HG03432 (cell line): ENCODE data around the gene GRIK2.
"Not testable (repeated sequence)": the region's sequence is repeated elsewhere in the genome, so short reads cannot be mapped to it uniquely, and the experiment has no call there.

Experiments used
- ATAC-seq: cut with Tn5 transposase; IDR thresholded peaks from one replicate; pipeline ENCODE4 v1.9.1; 2021; ENCODE audit warnings: mild to moderate bottlenecking, moderate library complexity; ENCODE audit not compliant: unreplicated experiment

GRIK2 gene

DNA sequence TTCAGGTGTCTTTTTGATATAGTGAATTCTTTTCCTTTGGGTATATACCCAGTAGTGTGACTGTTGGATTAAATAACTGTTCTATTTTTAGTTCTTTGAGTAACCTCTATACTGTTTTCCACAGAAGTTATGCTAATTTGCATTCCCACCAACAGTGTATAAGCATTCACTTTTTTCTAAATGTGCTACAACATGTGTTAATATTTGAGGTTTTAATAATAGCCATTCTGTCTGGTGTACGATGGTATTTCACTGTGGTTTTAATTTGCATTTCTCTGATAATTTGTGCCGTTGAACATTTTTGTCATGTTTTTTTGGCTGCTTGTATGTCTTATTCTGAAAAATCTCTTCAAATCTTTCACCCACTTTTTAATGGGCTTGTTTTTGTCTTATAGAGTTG is 563.5 kb downstream of the GRIK2 start:
- ATAC-seq = no peak

DNA sequence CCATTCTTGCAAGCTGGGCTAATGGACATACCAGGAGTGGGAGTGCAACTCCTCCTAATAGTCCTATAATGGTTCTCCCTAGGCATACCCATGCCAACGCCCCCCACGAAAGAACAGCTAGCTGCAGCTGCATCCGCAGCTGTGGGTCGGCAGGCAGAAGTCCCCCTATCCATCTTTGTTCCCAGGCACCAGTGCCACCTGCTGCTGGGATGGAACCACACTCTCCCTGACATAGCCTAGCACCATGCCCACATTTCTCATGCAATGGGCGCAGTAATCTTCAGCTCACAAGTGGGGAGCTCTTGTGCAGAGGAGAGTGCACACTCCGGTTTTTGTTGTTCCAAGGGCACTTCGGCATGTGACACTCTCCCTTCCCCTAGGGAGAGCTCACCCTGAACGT is 567.8 kb downstream of the GRIK2 start:
- ATAC-seq = no peak

DNA sequence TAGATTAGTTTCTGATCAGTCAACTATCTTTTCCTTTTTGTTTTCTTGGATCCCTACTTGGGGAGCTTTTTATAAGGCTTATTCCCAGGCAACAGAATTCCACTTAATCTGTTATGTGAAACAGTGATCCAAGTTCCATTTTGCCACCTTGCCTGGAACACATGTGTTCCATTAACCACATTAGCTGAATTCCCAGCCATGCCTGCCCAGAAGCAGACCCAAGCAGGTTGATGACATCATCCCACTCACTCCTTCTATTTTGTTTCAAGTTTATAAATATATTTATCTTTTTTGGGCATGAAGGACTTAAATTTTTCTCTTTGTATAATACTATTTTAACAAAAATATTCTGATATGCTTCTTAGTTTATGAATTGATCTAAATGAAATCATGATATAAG is 587.4 kb downstream of the GRIK2 start:
- no peak for ATAC-seq

DNA sequence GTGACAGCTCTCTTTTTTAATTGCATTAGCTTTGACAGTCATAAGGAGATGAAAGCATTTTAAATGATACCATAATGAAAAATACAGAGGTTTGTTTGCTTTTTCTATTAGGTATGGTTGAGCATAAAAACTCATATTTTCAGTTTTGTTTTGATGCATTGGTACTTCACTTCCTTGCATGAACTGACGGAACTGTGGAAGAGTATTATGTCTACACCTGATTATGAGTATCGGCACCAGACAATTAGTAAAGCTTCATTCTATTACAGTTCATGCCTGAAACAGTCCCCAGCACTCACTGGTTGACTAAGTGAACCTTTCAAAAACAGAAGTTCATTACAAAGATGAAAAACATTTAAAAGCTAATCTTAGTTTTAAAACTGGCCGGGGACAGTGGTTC is 593.0 kb downstream of the GRIK2 start:
- peak; percentile 63 for ATAC-seq

DNA sequence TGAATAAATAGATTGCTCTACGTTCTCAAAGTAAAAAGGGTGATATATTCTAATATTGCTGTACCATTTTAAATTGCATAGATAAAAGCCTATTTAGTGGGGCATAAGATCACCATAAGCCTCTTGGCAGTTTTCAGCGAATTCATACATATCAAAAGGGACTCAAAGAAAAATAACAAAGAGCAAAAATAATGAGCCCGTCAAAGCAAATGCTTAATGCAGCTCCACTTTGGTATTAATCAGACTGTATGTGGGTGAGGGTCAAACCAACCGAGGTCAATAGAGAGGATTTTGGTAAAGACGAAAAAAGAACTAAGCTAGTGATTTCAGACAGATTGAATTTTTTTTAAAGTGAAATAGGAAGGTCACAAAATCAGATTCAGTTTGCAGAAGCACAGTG is 598.8 kb downstream of the GRIK2 start:
- ATAC-seq = no peak

DNA sequence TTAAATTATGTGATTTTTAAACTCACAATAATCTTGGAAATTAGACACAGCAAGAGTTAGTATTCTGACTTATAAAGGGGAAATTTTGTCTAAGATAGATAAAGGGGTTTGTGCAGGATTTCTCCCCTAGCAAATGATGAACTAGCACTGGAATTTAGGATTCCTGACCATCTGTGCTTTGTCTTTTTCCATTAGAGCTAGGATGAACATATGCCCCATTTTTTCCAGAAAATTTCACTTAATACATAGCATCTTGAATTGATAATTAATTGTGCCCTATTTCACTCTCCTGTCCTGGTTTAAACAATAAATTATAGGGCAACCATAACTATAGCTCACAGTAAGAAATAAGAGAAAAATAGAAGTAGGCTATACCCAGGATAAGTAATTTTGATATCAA is 601.0 kb downstream of the GRIK2 start:
- no peak for ATAC-seq

DNA sequence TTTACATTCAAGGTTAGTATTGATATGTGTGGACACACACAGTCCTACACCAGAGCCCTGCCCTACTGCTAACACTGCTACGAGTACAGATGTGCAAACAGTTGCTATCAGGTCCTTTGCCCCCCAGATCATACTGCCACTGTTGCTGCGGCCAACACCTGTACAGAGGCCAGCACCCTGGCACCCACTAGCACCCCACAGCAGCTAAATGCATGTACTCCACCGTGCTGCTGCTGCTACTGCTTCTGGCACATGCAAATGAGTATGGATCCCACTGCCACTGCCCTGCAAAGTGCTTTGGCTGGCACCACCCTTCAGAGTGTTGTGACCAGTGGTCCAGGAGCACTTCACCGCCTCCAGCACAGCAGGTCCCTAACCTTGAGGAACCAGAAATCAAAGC is 621.9 kb downstream of the GRIK2 start:
- ATAC-seq = no peak

DNA sequence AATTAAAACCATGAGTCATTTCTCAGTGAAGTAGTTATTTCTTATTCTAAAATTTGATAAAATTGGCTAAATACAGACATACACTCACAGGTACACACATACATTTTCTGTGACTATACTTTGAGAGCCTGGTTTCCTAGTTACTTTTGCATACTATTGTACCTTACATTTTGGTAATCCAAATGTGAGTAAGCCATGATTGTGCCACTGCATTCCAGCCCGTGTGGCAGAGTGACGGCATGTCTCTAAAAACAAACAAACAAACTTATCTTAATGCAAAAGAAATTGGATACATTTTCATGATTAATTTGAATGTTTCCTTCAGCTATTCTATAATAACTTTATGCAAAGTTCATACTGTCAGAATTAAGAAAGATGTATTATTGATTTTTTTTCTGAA is 628.8 kb downstream of the GRIK2 start:
- ATAC-seq = no peak

DNA sequence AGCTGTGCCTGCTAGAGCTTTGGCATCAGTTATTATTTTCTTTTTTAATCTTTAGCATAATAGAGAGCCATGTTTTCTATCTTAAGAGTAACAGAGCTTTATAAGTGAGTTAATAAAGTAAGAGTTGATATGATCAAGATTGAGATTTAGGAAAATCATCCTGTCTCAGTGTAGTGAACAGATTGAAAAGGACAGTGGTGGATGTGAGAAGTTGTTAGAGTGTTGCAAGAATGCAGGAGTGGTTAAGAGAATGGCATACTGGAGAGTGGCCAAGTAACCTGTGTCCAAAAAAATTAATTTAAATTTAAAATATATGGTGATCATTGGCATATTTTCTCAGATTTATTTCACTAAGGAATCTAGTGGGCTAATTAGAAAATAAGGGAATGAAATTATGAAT is 629.3 kb downstream of the GRIK2 start:
- ATAC-seq = no peak

DNA sequence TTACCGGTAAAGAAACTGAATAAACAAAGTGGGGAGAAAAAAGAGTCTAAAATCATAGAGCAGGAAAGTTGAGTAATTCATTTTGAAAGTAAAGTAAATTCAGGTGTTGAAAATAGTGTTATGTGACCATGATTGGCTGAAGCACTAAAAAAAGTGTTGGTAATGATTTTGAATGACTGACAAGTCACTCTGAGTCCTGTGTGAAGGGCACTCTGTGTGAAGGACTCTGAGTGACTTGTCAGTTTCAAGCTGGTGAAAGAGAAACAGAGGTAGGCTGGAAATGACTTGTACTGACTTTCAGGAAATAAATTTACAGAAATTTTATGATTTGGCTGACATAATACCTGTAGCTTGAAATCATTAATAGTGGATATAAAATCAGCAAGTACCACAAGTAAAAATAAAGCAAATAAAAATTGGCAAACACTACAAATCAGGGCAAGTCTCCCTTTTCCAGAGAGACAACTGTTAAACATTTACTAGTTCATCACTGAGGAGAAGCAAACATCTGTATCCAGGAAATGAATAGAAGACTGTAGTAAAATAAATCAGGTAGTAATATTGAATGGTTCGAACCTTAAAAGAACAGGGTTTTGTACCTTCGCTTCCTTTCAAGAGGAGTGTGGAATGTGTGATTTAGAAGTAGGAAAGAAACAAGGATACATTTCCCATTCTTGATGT is 630.6 kb downstream of the GRIK2 start:
- ATAC-seq = no peak

DNA sequence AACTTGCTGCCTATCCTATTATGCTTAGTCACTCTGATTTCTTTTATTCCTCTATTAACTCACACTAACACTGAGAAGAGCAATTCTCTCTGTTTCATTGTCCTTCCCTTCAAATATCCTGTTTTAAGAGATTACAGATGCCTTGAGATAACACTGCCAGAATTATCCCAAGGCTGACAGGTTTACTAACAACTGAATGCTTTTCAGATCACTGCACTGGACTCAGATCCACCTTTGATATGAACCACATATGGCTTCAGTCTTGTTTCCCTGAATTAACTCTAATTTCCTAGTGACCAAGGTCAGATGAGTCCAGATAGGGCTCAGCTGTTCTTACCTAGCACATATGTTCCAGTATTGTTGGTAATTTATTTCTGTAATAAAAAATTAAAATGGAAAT is 633.1 kb downstream of the GRIK2 start:
- no peak for ATAC-seq

DNA sequence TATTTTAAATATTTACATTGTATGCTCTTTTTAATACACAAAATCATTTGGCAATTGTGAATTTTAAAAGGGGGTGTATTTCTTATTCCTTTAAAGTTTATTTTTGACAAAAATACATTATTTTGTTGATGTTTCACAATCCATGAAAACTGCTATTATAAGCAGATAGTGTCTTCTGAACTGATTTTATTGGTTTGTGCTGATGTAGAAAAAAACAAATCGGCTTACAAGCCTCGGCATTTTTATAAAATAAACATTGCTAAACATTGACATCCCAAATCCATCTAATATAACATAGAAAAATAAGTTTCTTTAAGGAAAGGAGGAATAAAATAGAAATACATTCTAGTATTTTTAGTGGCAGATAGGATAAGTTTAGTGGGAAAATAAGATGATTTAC is 634.7 kb downstream of the GRIK2 start:
- ATAC-seq = no peak

DNA sequence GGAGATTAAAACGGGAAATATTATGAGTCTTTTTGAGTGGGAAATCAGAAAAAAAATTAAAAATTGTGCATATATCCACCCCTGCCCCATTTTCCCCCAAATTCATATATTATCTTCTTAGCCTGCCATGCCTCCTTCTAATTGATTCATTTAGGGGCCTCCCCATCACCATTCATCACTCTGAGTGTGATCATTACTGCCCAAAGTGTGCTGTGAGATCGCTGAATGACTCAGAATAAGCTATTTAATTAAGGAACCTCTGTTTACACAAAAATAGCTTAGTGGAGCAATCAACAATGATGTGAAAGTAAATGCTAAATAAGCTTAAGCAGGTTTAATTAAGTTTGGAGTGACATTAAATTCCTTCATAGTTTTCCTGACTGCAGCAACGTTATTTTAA is 645.5 kb downstream of the GRIK2 start:
- ATAC-seq = no peak

DNA sequence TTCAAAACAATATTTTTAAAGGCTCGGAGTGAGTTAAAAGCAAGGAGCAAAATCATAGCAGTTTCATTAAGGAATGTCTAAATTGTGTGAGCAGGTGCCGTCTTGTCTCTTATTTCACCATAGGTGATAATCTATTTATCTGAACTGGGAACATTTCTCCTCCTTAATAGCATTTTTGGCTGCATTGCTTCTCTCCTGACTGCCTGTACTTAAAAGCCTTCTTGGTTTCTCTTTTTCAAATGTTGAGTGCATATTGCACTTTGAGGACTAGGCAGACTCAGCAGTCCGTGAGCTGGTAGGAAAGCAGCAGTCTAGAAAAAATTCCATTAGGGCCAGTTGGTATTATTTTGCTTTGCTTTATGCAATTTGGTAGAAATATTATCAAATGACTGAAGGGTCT is 645.9 kb downstream of the GRIK2 start:
- ATAC-seq = no peak

DNA sequence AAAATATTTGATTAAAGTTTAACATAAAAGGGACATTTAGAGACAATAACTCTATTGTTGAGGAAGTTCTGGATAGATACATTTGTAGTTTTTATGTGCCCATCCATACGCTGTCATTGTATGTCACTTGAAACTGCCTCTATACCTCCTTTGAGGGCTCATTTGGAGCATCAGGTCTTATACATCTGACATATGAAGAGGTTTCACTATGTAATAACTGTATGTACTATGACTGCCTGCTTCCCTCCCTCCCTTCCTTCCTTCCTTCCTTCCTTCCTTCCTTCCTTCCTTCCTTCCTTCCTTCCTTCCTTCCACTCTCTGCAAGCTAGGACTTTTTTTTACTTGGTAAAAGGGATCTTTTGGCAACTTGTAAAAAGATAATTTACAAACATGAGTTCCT is 657.5 kb downstream of the GRIK2 start:
- ATAC-seq = no peak

DNA sequence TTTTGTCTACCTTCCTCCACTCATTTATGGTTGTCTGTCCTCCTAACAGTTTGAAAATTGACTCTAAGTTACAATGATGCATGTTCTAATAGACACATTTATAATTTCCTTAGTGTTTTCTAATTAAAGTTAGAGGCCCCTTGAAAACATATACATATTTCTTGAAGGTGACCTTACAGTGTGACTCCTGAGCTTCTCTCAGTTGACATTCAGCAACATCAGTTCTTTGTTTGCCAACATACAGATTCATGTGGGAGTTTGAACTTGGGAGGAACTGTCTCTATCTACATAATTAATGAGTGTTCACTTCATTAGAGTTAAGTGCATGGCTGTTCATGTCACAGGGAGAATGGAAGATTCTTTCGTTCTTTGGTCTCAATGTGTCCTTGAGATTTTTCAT is 658.2 kb downstream of the GRIK2 start:
- no peak for ATAC-seq

DNA sequence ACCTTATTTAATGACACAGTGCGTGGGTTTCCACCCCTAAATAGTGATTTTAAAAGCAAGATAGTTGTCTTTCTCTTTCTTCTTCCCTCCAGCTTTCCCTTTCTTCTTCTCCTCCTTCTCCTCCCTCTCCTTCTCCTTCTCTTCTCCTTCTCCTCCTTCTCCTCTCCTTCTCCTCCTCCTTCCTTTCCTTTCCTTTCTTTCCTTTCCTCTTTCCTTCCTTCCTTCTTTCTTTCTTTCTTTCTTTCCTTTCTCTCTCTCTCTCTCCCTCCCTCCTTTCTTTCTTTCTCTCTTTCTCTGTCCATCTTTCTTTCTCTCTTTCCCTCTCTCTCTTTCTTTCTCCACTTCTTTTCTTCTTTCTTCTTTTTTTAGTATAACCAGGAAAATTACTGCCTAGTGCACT is 670.6 kb downstream of the GRIK2 start:
- no peak for ATAC-seq

DNA sequence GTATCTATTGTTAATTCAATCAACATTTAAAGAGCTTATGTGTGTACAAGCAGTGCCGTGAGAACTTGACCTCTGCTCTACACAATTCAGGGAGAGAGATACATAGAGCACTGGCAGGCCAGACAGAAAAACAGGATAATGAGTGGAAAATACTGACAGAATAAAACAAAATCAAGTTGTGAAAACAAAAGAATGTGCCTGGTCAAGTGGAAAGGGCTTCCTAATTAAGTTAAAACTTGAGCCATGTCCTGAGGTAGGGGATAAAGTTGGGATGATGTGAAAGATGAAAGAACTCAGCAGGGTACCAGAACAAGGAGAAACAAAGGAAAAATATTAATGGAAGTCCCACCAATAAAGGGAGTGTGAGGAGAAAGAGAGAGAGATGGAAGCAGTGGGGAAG is 672.8 kb downstream of the GRIK2 start:
- ATAC-seq = no peak

DNA sequence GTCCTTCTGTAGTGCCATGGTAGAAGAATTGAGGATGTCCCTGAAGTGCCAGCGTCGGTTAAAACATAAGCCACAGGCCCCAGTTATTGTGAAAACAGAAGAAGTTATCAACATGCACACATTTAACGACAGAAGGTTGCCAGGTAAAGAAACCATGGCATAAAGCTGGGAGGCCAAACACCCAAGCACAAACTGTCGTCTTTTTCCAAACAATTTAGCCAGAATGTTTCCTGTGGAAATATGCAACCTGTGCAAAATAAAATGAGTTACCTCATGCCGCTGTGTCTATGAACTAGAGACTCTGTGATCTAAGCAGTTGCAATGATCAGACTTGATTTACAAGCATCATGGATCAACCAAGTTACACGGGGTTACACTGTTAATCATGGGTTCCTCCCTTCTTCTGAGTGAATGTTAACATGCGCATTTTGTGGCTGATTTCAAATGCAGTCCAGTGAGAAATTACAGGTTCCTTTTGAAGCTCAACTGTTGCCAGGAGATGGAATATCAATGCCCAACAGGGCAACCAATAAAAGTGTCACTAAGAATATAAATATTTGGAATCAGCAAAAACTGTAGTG is 674.9 kb downstream of the GRIK2 start:
- no peak for ATAC-seq

DNA sequence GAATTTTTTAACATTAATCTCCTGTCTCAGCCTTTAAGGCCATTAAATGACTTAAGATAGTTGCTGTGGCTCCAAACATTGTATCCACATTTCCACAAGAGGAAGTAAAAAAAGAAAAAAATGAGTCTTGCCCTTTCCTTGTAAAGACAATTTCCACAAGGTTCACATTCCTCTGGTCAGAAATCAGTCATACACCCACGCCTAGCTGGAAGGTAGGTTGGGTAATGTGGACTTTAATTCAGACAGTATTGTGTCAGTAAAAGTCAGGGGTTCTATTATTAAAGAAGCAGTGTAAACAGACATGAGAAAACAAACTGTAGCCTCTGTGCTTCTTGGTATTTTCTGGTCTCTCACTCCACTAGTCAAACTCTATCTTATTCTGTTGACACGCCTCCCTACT is 682.0 kb downstream of the GRIK2 start:
- ATAC-seq = no peak

DNA sequence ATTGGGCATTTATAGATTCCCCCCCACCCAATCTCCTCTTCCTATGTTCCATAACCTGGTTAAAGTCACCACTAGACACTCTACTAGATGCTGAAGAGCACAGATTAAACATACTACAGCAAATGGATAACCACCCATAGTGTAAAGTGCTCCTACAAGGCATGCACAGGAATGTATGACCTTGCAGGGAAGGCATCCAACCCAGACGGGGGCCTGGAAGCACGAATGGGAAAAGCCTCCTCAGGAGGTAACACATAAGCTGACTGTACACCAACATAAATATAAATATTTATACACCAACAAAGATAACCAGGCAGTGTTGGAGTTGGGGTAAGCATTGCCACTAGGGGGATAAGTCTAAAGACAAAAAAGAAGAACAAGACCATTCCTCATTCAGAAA is 691.7 kb downstream of the GRIK2 start:
- no peak for ATAC-seq

DNA sequence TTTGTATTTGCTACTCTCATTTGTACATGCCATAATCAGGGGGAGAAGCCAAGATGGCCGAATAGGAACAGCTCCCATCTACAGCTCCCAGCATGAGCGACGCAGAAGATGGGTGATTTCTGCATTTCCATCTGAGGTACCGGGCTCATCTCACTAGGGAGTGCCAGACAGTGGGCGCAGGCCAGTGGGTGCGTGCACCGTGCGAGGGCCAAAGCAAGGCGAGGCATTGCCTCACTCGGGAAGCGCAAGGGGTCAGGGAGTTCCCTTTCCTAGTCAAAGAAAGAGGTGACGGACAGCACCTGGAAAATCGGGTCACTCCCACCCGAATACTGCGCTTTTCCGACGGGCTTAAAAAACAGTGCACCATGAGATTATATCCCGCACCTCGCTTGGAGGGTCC is 694.7 kb downstream of the GRIK2 start:
- not testable (repeated sequence) for ATAC-seq

DNA sequence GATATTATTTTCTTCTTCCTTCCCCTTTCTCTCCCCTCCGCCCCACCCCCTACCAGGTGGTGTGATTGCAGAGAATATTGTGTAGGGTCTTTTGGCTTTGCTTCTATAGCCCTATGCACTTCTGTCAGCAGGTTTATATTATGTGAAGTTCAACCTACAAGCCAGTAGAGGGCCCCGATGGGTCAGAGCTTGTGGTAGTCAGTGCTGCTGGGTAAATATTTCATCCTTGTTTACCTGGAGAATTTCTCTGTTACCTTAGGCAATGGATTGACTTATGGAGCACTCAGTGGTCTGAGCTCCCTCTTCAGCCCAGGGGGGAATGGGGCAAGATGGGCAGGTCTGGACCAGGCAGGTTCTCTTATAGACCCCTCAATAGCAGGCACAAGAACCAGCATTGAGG is 720.9 kb downstream of the GRIK2 start:
- peak; percentile 91 for ATAC-seq
